HG02571 (cell line): ENCODE measurements around the gene CRYGB.
"Not testable (repeated sequence)": the region's sequence is repeated elsewhere in the genome, so short reads cannot be mapped to it uniquely, and the experiment has no call there.

ENCODE experiments used
- ATAC-seq: cut with Tn5 transposase; IDR thresholded peaks from one replicate; pipeline ENCODE4 v1.9.1; 2021; ENCODE audit warnings: mild to moderate bottlenecking, moderate library complexity; ENCODE audit not compliant: unreplicated experiment

Gene CRYGB

GRCh38 chr2:208118918-208119317 lies 27.0 kb downstream of the CRYGB start:
- no peak for ATAC-seq

GRCh38 chr2:208117390-208117789 lies 28.6 kb downstream of the CRYGB start:
- not testable (repeated sequence) for ATAC-seq

- no peak for ATAC-seq
These were observed 33.0 kb downstream of the CRYGB start for GRCh38 chr2:208112969-208113368.

- not testable (repeated sequence) for ATAC-seq
These were observed 33.6 kb downstream of the CRYGB start for GRCh38 chr2:208112273-208112745.

- ATAC-seq: no peak
These were observed 42.3 kb downstream of the CRYGB start for GRCh38 chr2:208103616-208104015.

- no peak for ATAC-seq
These were observed 44.0 kb downstream of the CRYGB start for GRCh38 chr2:208101716-208102631.

- ATAC-seq: no peak
These were observed 46.1 kb downstream of the CRYGB start for GRCh38 chr2:208099682-208100470.

GRCh38 chr2:208098701-208099100 lies 47.3 kb downstream of the CRYGB start:
- not testable (repeated sequence) for ATAC-seq

GRCh38 chr2:208098267-208098666 lies 47.7 kb downstream of the CRYGB start:
- ATAC-seq: no peak

GRCh38 chr2:208097801-208098200 lies 48.2 kb downstream of the CRYGB start:
- ATAC-seq: no peak

GRCh38 chr2:208097313-208097712 lies 48.6 kb downstream of the CRYGB start:
- ATAC-seq: no peak

GRCh38 chr2:208096080-208096479 lies 49.9 kb downstream of the CRYGB start:
- no peak for ATAC-seq

- ATAC-seq: no peak
These were observed 52.8 kb downstream of the CRYGB start for GRCh38 chr2:208093128-208093527.
